HepG2 (cell line): ENCODE results near the gene INO80B. TPM values are rescaled to one million over a fixed set of nuclear protein-coding genes. Genes with fewer than 3 reads are reported as not detected.
A peak's percentile ranks its signal among the peaks of the same experiment; 100 is the strongest.

Experiments
- FOXO1 ChIP-seq: sonication (generic); formaldehyde crosslinking; IDR thresholded peaks from 2 replicates; pipeline ENCODE4 v1.4.0; 2020; ENCODE audit warnings: missing genetic modification reagents
- GATAD1 ChIP-seq: IDR thresholded peaks from 2 replicates; pipeline ENCODE4 v1.6.1; 2016; ENCODE audit warnings: missing genetic modification reagents, missing compliant biosample characterization
- MAFF ChIP-seq: IDR thresholded peaks from 2 replicates; pipeline ENCODE4 v1.6.1; 2011; ENCODE audit warnings: low read depth, low read length, improper control_type of control experiment
- MEF2D ChIP-seq: sonication (generic); formaldehyde crosslinking; IDR thresholded peaks from 2 replicates; pipeline ENCODE4 v1.5.1; 2020; ENCODE audit warnings: mild to moderate bottlenecking, missing genetic modification reagents
- NFAT5 ChIP-seq: sonication (generic); formaldehyde crosslinking; IDR thresholded peaks from 2 replicates; pipeline ENCODE4 v1.4.0; 2020; ENCODE audit warnings: missing genetic modification reagents
- RELA ChIP-seq: sonication (generic); formaldehyde crosslinking; IDR thresholded peaks from 2 replicates; pipeline ENCODE4 v1.4.0; 2020; ENCODE audit warnings: missing genetic modification reagents
- SP140L ChIP-seq: sonication (generic); formaldehyde crosslinking; IDR thresholded peaks from 2 replicates; pipeline ENCODE4 v1.4.0; 2020; ENCODE audit warnings: missing genetic modification reagents, borderline replicate concordance
- TRAFD1 ChIP-seq: sonication (generic); formaldehyde crosslinking; IDR thresholded peaks from 2 replicates; pipeline ENCODE4 v1.5.1; 2020; ENCODE audit warnings: missing genetic modification reagents, mild to moderate bottlenecking, borderline replicate concordance
- UBTF ChIP-seq: sonication (generic); formaldehyde crosslinking; IDR thresholded peaks from 2 replicates; pipeline ENCODE4 v1.4.0; 2020; ENCODE audit warnings: mild to moderate bottlenecking, missing genetic modification reagents
- USF2 ChIP-seq, 2 experiments: sonication (generic) in 1 of 2; formaldehyde crosslinking in 1 of 2; IDR thresholded peaks; 2 replicates each; pipeline versions ENCODE4 v1.5.1 to v1.6.1; 2011 to 2020; ENCODE audit warnings: borderline replicate concordance in 1 of 2, low read depth in 1 of 2, low read length in 1 of 2, mild to moderate bottlenecking in 1 of 2, missing genetic modification reagents in 1 of 2, moderate library complexity in 1 of 2
- ZFP41 ChIP-seq: sonication (generic); formaldehyde crosslinking; IDR thresholded peaks from 2 replicates; pipeline ENCODE4 v1.4.0; 2020; ENCODE audit warnings: mild to moderate bottlenecking, missing genetic modification reagents, borderline replicate concordance
- ZXDC ChIP-seq: sonication (generic); formaldehyde crosslinking; IDR thresholded peaks from 2 replicates; pipeline ENCODE4 v1.5.0; 2020; ENCODE audit warnings: mild to moderate bottlenecking, missing genetic modification reagents
- polyA plus RNA-seq, 8 experiments: library from polyadenylated mRNA; depleted of rRNA in 3 of 8; stranded (reverse) in 7 of 8; unstranded in 1 of 8; fragments of >200 nt; fragmentation: Illumina TruSeq in 4 of 8; extraction: Trizol in 4 of 8; gene quantifications; 2 replicates each; pipeline versions ENCODE4 v1.2.1 to v1.2.3, GENCODE V29; 2011 to 2016; ENCODE audit warnings: low read depth in 4 of 8, missing spikeins in 1 of 8, mixed read lengths in 1 of 8; ENCODE audit not compliant: insufficient read depth in 1 of 8
- total RNA-seq, 5 experiments: library from RNA; depleted of rRNA; stranded (reverse); fragments of >200 nt; fragmentation: Illumina TruSeq; extraction: Trizol; gene quantifications; 2 replicates each; pipeline ENCODE4 v1.2.3, GENCODE V29; 2016; ENCODE audit warnings: low read depth in 1 of 5

The INO80B gene
- total and polyA plus RNA-seq, 2 of the 13 experiments (the other 11 are each of a cell fraction or from before 2014, with no cell fraction given) = 6.2 to 14.5 TPM

- peak; percentile 96 for TF ChIP-seq ZXDC (CRISPR knock-in tag)
- TF ChIP-seq NFAT5 (CRISPR knock-in tag) = 0 out of 2 replicates have a peak, but pooled peaks have one; percentile 38
- TF ChIP-seq GATAD1 (CRISPR knock-in tag) = peak; percentile 67
- TF ChIP-seq FOXO1 (CRISPR knock-in tag) = peak; percentile 59
- TF ChIP-seq ZFP41 (CRISPR knock-in tag) = no peak; the same call in 1 of the 2 replicates
- peak; percentile 97 for TF ChIP-seq UBTF (CRISPR knock-in tag)
- TF ChIP-seq MAFF = no peak
- TF ChIP-seq RELA = 0 out of 2 replicates have a peak, but pooled peaks have one; percentile 38
- peak; percentile 37; the same call in 1 of the 2 replicates for TF ChIP-seq TRAFD1 (CRISPR knock-in tag)
- TF ChIP-seq MEF2D (CRISPR knock-in tag) = peak; percentile 65
- no peak for TF ChIP-seq USF2 (IDR thresholded peaks at IDR 0.05; ENCODE audit: low read depth, low read length)
- no peak for TF ChIP-seq USF2 (CRISPR knock-in tag; IDR thresholded peaks at IDR 0.05; ENCODE audit: borderline replicate concordance)
- no peak; the same call in 1 of the 2 replicates for TF ChIP-seq SP140L (CRISPR knock-in tag)
These were observed 13.0 kb upstream of the INO80B start, which contains the start of gene RTKN (continued) for GRCh38 chr2:74441690-74442482.
